ENCODE results near the gene COL6A2. TPM values are rescaled to one million over a fixed set of nuclear protein-coding genes. Genes with fewer than 3 reads are reported as not detected.

Gene COL6A2
- total RNA-seq, 1 donor from 2014 or later = 32.0 TPM

DNA sequence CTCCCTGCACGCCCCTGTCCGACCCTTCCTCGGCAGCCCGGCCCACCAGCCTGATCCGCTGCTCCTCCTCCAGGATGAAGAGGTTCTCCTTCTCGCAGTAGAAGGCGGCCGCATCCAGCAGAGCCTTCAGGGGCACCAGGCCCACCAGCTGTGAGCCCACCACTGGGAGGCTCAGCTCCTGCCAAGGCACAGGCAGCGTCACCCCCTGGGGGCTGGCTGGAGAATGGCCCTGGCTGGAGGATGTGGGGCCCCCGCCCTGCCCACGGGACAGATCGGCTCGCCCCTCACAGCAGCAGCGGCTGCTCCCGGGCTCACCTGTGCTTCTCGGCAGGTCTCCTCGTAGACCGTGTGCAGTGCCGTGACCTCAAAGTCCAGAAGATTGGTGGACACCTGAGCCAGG is 52.2 kb downstream of the COL6A2 start:
- DNase-seq (ENCODE audit: low spot score, unreplicated experiment) = no peak
- H3K36me3 Mint-ChIP-seq (ENCODE audit: insufficient read depth) = peaks cover 1% of the 10 kb centered on the region
- no peak overlapping the region for H3K4me3 Mint-ChIP-seq (ENCODE audit: low read depth)
- H3K27me3 Mint-ChIP-seq = no peaks in the 10 kb centered on the region
- TF ChIP-seq, protein P1, sequence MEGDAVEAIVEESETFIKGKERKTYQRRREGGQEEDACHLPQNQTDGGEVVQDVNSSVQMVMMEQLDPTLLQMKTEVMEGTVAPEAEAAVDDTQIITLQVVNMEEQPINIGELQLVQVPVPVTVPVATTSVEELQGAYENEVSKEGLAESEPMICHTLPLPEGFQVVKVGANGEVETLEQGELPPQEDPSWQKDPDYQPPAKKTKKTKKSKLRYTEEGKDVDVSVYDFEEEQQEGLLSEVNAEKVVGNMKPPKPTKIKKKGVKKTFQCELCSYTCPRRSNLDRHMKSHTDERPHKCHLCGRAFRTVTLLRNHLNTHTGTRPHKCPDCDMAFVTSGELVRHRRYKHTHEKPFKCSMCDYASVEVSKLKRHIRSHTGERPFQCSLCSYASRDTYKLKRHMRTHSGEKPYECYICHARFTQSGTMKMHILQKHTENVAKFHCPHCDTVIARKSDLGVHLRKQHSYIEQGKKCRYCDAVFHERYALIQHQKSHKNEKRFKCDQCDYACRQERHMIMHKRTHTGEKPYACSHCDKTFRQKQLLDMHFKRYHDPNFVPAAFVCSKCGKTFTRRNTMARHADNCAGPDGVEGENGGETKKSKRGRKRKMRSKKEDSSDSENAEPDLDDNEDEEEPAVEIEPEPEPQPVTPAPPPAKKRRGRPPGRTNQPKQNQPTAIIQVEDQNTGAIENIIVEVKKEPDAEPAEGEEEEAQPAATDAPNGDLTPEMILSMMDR (IDR thresholded peaks at IDR 0.05; ENCODE audit: unreplicated experiment) = no peak
- peaks cover 8% of the 10 kb centered on the region for H3K4me1 Mint-ChIP-seq (ENCODE audit: low read depth)
- no peaks in the 10 kb centered on the region for H3K9me3 Mint-ChIP-seq (ENCODE audit: low read depth)
- H3K27ac Mint-ChIP-seq = no peak overlapping the region

DNA sequence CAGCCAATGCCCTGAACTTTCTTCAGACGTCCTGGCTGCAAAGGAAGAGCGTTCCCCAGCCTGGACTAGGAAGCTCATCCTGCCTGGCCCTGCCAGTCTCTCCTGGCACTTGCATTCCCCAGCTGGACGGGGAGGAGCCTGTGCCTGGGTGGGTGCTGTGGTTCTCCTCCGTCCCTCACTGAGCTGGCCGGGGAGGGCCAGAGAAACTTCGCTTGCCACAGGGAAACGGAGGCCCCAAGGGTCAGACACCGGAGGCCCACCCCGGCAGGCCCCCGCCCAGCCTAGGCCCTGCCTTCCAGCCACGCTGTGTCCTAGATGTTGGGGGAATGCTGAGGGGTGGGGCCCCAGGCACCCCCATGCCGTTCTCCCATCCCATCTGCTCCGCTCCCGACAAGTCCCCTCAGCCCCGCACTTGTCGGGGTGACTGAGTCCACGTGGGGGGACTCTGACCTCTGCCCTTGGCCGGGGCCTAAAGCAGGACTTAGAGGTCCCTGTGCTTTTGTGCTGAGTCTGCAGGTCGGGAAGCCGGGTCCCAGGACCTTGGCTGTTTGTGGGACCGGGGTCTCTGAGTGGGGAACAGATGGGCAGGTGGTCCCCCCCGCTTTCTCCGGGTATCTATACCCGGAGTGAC is 52.7 kb downstream of the COL6A2 start:
- Mint-ChIP-seq H3K36me3 (ENCODE audit: insufficient read depth) (peaks cover 1% of the 10 kb centered on the region), H3K27me3 (no peaks in the 10 kb centered on the region), H3K4me1 (ENCODE audit: low read depth) (peaks cover 10% of the 10 kb centered on the region), H3K27ac (no peak overlapping the region), H3K4me3 (ENCODE audit: low read depth) (no peak overlapping the region), H3K9me3 (ENCODE audit: low read depth) (no peaks in the 10 kb centered on the region)
- DNase-seq (ENCODE audit: low spot score, unreplicated experiment) = no peak
- TF ChIP-seq, protein P1 (IDR thresholded peaks at IDR 0.05; ENCODE audit: unreplicated experiment) = no peak

DNA sequence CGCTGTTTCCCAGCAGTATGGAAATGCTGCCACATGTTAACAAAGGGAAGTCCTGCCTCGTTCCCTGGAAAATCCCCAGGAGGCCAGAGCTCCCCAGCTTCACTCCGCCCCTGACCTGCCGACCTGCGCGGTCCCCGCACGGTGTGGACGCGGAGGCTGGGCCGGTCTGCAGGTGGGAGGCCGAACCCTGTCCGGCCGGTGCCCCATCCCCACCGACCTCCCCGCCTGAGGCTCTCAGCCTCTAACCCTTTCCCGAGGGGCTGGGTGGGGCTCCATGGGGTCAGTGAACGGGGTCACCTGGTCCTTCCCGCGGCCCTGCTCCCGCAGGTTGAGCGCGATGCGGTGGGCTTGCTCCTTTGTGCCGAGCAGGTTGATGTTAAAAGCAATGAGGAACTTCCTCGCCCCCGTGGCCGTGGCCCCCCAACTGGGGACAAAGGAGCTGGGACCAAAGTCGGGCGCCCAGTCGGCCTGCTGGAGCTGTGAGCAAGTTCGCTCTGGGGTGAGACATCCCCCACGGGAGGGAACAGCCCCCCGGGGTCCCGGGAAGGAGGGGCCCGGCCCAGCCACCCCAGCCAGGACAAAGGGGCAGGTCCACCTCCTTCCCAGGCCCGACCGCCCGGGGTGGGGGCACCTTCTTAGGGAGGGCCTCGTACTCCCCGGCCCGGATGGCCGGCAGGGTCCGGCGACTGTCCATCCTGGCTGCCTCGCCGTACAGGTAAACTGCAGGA is 53.5 kb downstream of the COL6A2 start:
- H3K9me3 Mint-ChIP-seq (ENCODE audit: low read depth) = no peaks in the 10 kb centered on the region
- DNase-seq (ENCODE audit: low spot score, unreplicated experiment) = no peak
- H3K4me1 Mint-ChIP-seq (ENCODE audit: low read depth) = peaks cover 16% of the 10 kb centered on the region
- H3K4me3 Mint-ChIP-seq (ENCODE audit: low read depth) = no peak overlapping the region
- TF ChIP-seq, protein P1 (IDR thresholded peaks at IDR 0.05; ENCODE audit: unreplicated experiment) = no peak
- peaks cover 1% of the 10 kb centered on the region for H3K36me3 Mint-ChIP-seq (ENCODE audit: insufficient read depth)
- H3K27ac Mint-ChIP-seq = no peak overlapping the region
- H3K27me3 Mint-ChIP-seq = no peaks in the 10 kb centered on the region

DNA sequence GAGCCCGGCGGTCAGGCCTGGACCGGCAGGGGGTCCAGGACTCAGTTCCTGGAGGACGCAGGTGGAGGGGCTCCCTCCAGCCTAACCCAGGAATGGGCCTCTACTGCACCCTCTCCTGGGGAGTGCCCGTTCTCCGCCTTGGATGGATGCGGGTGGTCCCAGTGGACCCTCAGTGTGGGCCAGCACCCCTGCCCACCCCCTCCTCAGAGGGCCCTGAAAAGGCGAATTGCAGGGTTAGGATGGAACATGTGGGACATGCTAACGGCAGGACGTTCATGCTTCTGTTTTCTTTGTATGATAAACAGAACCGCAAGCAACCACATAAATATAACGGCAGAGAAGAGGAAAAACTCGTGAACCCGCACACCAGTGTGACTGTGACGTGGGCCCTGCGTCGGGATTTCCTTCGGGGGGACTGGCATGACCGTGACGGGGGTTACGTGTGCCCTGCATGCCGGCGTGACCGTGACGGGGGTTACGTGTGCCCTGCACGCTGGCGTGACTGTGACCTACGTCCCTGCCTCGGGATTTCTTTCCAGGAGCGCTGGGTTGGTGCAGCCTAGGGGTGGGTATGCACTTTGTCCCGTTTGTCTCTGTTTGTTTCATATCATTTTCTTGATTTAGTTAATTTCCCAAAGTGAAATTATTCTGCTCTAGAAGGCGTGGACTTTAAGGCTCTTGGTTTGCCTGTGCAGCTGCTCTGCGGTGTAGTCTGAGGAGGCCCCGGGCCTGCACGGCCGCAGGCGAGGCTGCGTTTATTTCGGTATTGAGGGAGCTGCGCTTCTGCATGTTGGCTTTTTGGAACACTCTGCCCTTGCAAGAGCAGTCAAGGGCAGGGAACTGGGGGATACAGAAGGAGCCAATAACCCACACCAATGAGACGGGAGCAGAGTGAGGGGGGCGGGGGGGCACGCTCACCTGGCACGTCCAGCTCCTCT is 54.3 kb downstream of the COL6A2 start:
- peak; percentile 5 for DNase-seq (ENCODE audit: low spot score, unreplicated experiment)
- H3K4me3 Mint-ChIP-seq (ENCODE audit: low read depth) = no peak overlapping the region
- peak overlapping the region; percentile 69 for H3K27ac Mint-ChIP-seq
- no peaks in the 10 kb centered on the region for H3K9me3 Mint-ChIP-seq (ENCODE audit: low read depth)
- TF ChIP-seq, protein P1 (IDR thresholded peaks at IDR 0.05; ENCODE audit: unreplicated experiment) = no peak
- H3K36me3 Mint-ChIP-seq (ENCODE audit: insufficient read depth) = no peaks in the 10 kb centered on the region
- peaks cover 15% of the 10 kb centered on the region for H3K4me1 Mint-ChIP-seq (ENCODE audit: low read depth)
- no peaks in the 10 kb centered on the region for H3K27me3 Mint-ChIP-seq

DNA sequence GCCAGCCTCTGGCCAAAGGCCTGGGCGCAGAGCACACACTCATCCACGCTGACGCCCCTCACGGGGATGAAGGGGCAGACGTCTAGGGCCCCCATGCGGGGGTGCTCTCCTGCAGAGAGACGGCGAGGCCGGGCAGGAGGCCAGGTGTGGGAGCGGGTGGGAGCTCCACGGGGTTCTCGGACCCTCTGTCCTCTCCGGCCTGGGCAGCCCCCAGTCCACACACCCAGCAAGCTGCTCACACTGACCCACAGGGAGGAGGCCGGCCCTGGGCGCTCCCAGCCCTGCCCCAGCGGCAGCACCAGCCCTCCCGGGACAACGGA is 55.0 kb downstream of the COL6A2 start:
- Mint-ChIP-seq H3K27me3 (no peaks in the 10 kb centered on the region), H3K9me3 (ENCODE audit: low read depth) (no peaks in the 10 kb centered on the region), H3K36me3 (ENCODE audit: insufficient read depth) (no peaks in the 10 kb centered on the region), H3K27ac (no peak overlapping the region), H3K4me1 (ENCODE audit: low read depth) (peaks cover 15% of the 10 kb centered on the region), H3K4me3 (ENCODE audit: low read depth) (no peak overlapping the region)
- TF ChIP-seq, protein P1 (IDR thresholded peaks at IDR 0.05; ENCODE audit: unreplicated experiment) = no peak
- no peak for DNase-seq (ENCODE audit: low spot score, unreplicated experiment)

All from progenitor cell of endocrine pancreas (in vitro differentiated cells).